K562 (cell line): Measurements from ENCODE around the gene UBE2A. TPM values are rescaled to one million over a fixed set of nuclear protein-coding genes. Genes with fewer than 3 reads are reported as not detected.
A peak's percentile ranks its signal among the peaks of the same experiment; 100 is the strongest.

ENCODE experiments used
- ATAC-seq: fragments of 200-7000 bp; cut with Tn5 transposase; 3 replicates; pipeline ENCODE4 v1.9.1; 2020; ENCODE audit warnings: moderate library complexity
- BruUV-seq: library from RNA; stranded (reverse); fragments of 400-500 nt; replicated peaks from 2 replicates; lab custom pipeline; 2021; lab: Mats Ljungman, UMichigan
- CTCF ChIA-PET: fragments of 300-600 bp; formaldehyde crosslinking; extraction: SDS; loops from one replicate; lab custom pipeline; 2021; ENCODE audit warnings: low intra/inter-chr PET ratio; lab: Yijun Ruan, JAX
- POLR2A ChIA-PET: fragments of 300-600, 350-650 bp; sonication (Branson Sonifier 250); formaldehyde crosslinking; extraction: SDS; loops from one replicate; lab custom pipeline; 2021; ENCODE audit warnings: antibody characterized with exemption, inconsistent platforms; lab: Yijun Ruan, JAX
- DNase-seq, 4 experiments: peaks; one replicate each; pipeline versions ENCODE4 v3.0.0 to v3.0.0-alpha.2; 2011 to 2018; ENCODE audit warnings: low spot score in 3 of 4, mixed read lengths in 3 of 4; ENCODE audit errors: extremely low read depth in 1 of 4
- FAIRE-seq: peaks from 2 replicates; lab custom pipeline; 2011; peaks lifted over from hg19 to GRCh38; lab: Jason Lieb, UNC
- H2AFZ ChIP-seq: 2 replicates; pipeline ENCODE4 v1.6.0; 2011; ENCODE audit warnings: low read depth, low read length, control low read depth, inconsistent platforms
- H3K27ac ChIP-seq: fragments of 200-600 bp; 3 replicates; pipeline ENCODE4 v1.8.0; 2011; ENCODE audit warnings: low read depth, mild to moderate bottlenecking, control low read depth, inconsistent platforms, low read length, moderate library complexity, mixed read lengths; ENCODE audit errors: extremely low read depth
- H3K27me3 ChIP-seq, 2 experiments: fragments of 300-600 bp in 1 of 2; 2 replicates in 1 of 2; 3 replicates in 1 of 2; pipeline versions ENCODE4 v1.6.0 to v1.8.0; 2011; ENCODE audit warnings: inconsistent platforms in 2 of 2, low read length in 2 of 2, mild to moderate bottlenecking in 1 of 2, mixed read lengths in 1 of 2, moderate library complexity in 1 of 2; ENCODE audit not compliant: control insufficient read depth in 2 of 2, insufficient read depth in 2 of 2
- H3K36me3 ChIP-seq: fragments of 300-600 bp; 3 replicates; pipeline ENCODE4 v1.8.0; 2011; ENCODE audit warnings: mild to moderate bottlenecking, low read length, inconsistent platforms; ENCODE audit not compliant: control insufficient read depth, insufficient read depth
- H3K4me1 ChIP-seq, 2 experiments: fragments of 200-600 bp in 1 of 2; replicated peaks in 1 of 2; 2 replicates in 1 of 2; 3 replicates in 1 of 2; pipeline versions ENCODE4 v1.5.1 to v1.8.0; 2011; ENCODE audit warnings: inconsistent platforms in 2 of 2, low read length in 2 of 2, mild to moderate bottlenecking in 1 of 2, mixed read lengths in 1 of 2, moderate library complexity in 1 of 2; ENCODE audit not compliant: control insufficient read depth in 2 of 2, insufficient read depth in 2 of 2
- H3K4me2 ChIP-seq: 2 replicates; pipeline ENCODE4 v1.6.1; 2011; ENCODE audit warnings: low read length, control low read depth, inconsistent platforms, mixed read lengths; ENCODE audit not compliant: insufficient read depth
- H3K4me3 ChIP-seq: fragments of 200-600 bp; sonication (generic), shearing (Covaris generic); 2 replicates; pipeline ENCODE4 v1.5.1; 2016; ENCODE audit warnings: control low read depth, inconsistent platforms
- H3K79me2 ChIP-seq: fragments of 200-600 bp; 3 replicates; pipeline ENCODE4 v1.8.0; 2011; ENCODE audit warnings: low read length, inconsistent platforms; ENCODE audit not compliant: control insufficient read depth, insufficient read depth
- H3K9ac ChIP-seq, 2 experiments: 2 replicates each; pipeline versions ENCODE4 v1.6.0 to v1.6.1; 2011; ENCODE audit warnings: low read depth in 2 of 2, low read length in 2 of 2, control low read depth in 1 of 2, inconsistent platforms in 1 of 2, mild to moderate bottlenecking in 1 of 2, mixed read lengths in 1 of 2; ENCODE audit not compliant: insufficient read depth in 1 of 2
- H3K9me1 ChIP-seq: one replicate; pipeline ENCODE4 v1.6.0; 2011; ENCODE audit warnings: inconsistent platforms, mild to moderate bottlenecking, low read length, moderate library complexity; ENCODE audit not compliant: control insufficient read depth, insufficient read depth
- H3K9me3 ChIP-seq: replicated peaks from 2 replicates; pipeline ENCODE4 v1.5.1; 2011; ENCODE audit warnings: low read depth, low read length, inconsistent platforms; ENCODE audit not compliant: control insufficient read depth, insufficient read depth
- H4K20me1 ChIP-seq: replicated peaks from 2 replicates; pipeline ENCODE4 v1.6.1; 2011; ENCODE audit warnings: low read length, inconsistent platforms, mixed read lengths; ENCODE audit not compliant: control insufficient read depth, insufficient read depth
- JUNB ChIP-seq: fragments of 450-650 bp; formaldehyde crosslinking; conservative IDR thresholded peaks from 2 replicates; pipeline ENCODE4 v1.4.0; 2020; ENCODE audit warnings: mild to moderate bottlenecking
- LCOR ChIP-seq: sonication (generic); formaldehyde crosslinking; IDR thresholded peaks from 2 replicates; pipeline ENCODE4 v1.8.0; 2022; ENCODE audit warnings: mild to moderate bottlenecking, missing genetic modification reagents
- NBN ChIP-seq: fragments of 450-650 bp; IDR thresholded peaks from 2 replicates; pipeline ENCODE4 v1.6.1; 2016; ENCODE audit warnings: low read depth, mild to moderate bottlenecking
- NR2C1 ChIP-seq, 2 experiments: fragments of 450-650 bp; IDR thresholded peaks; 2 replicates each; pipeline ENCODE4 v1.6.1; 2017; ENCODE audit warnings: mild to moderate bottlenecking in 2 of 2, antibody characterized with exemption in 1 of 2, inconsistent platforms in 1 of 2, missing compliant biosample characterization in 1 of 2, missing genetic modification characterization in 1 of 2
- NR2C2 ChIP-seq, 2 experiments: fragments of 200-800 bp in 1 of 2; sonication (Bioruptor generic) in 1 of 2; sonication (generic) in 1 of 2; formaldehyde crosslinking in 1 of 2; IDR thresholded peaks; 2 replicates each; pipeline versions ENCODE4 v1.6.1 to v1.8.0; 2016 to 2022; ENCODE audit warnings: mild to moderate bottlenecking in 1 of 2, missing compliant biosample characterization in 1 of 2, missing genetic modification characterization in 1 of 2, missing genetic modification reagents in 1 of 2
- RFX5 ChIP-seq: IDR thresholded peaks from 2 replicates; pipeline ENCODE4 v1.6.1; 2011; ENCODE audit warnings: low read depth, mild to moderate bottlenecking, improper control_type of control experiment, low read length
- SP2 ChIP-seq: IDR thresholded peaks from 2 replicates; pipeline ENCODE4 v1.6.1; 2011; ENCODE audit warnings: mild to moderate bottlenecking, low read depth, low read length, moderate library complexity; ENCODE audit not compliant: poor library complexity, severe bottlenecking; ENCODE audit errors: extremely low read depth
- SPI1 ChIP-seq: IDR thresholded peaks from 2 replicates; pipeline ENCODE4 v1.6.1; 2011; ENCODE audit warnings: low read depth, low read length, control low read depth, borderline replicate concordance
- ZNF224 ChIP-seq: sonication (generic); formaldehyde crosslinking; IDR thresholded peaks from 2 replicates; pipeline ENCODE4 v1.8.0; 2022; ENCODE audit warnings: mild to moderate bottlenecking, missing genetic modification reagents
- ZNF282 ChIP-seq: sonication (generic); formaldehyde crosslinking; IDR thresholded peaks from 2 replicates; pipeline ENCODE4 v1.8.1; 2023; ENCODE audit warnings: missing genetic modification reagents
- ZNF354B ChIP-seq: fragments of 250-450 bp; sonication (Bioruptor Pico); IDR thresholded peaks from 2 replicates; pipeline ENCODE4 v1.4.0; 2020
- ZNF830 ChIP-seq: fragments of 250-450 bp; sonication (Bioruptor Pico); IDR thresholded peaks from 2 replicates; pipeline ENCODE4 v1.5.0; 2021; ENCODE audit warnings: mild to moderate bottlenecking
- WGBS: fragments of 100-300 bp; shearing (Covaris generic); methylation state at CpG from one replicate; pipeline ENCODE4 v1.1.6; 2016; ENCODE audit warnings: low coverage, mixed read lengths; ENCODE audit not compliant: insufficient coverage; ENCODE audit errors: missing lambda C conversion rate; 5-methylcytosine and 5-hydroxymethylcytosine counted together
- in situ Hi-C: fragments of 300-500 bp; cut with MboI; formaldehyde crosslinking; loops from 4 replicates; pipeline ENCODE4 v1.15.0; 2018; ENCODE audit warnings: inconsistent platforms, mixed read lengths
- intact Hi-C: fragments of 100-400 bp; cut with micrococcal nuclease; formaldehyde crosslinking; loops from 2 replicates; pipeline ENCODE4 v1.14.2; 2022
- polyA plus RNA-seq, 8 experiments: library from polyadenylated mRNA; depleted of rRNA in 4 of 8; stranded (reverse) in 5 of 8; unstranded in 3 of 8; fragments of >200 nt; fragmentation: Nextera tagmentation in 2 of 8; fragmentation: Illumina TruSeq in 1 of 8; extraction: Ambion mirVana in 2 of 8; extraction: Trizol in 1 of 8; gene quantifications; 2 replicates each; pipeline versions ENCODE4 v1.2.1 to v1.2.3, GENCODE V29; 2011 to 2014; ENCODE audit warnings: inconsistent platforms in 1 of 8, missing spikeins in 1 of 8
- total RNA-seq, 7 experiments: library from RNA; depleted of rRNA in 6 of 7; stranded (reverse); fragments of >200 nt in 6 of 7; fragmentation: Illumina TruSeq in 2 of 7; extraction: Trizol in 2 of 7; gene quantifications; 2 replicates each; pipeline versions ENCODE4 v1.2.1 to v1.2.3, GENCODE V29; 2011 to 2021; ENCODE audit warnings: low replicate concordance in 1 of 7
- TF ChIP-seq, protein P1 (sequence below): sonication (generic); formaldehyde crosslinking; IDR thresholded peaks from 2 replicates; pipeline ENCODE4 v1.8.1; 2023; ENCODE audit warnings: mild to moderate bottlenecking, missing genetic modification reagents
- TF ChIP-seq, protein P2 (sequence below): fragments of 250-450 bp; sonication (Bioruptor Pico); IDR thresholded peaks from 2 replicates; pipeline ENCODE4 v1.8.0; 2022; ENCODE audit warnings: inconsistent platforms, mild to moderate bottlenecking, moderate library complexity, borderline replicate concordance
- TF ChIP-seq, protein P3 (sequence below), 3 experiments: fragments of 200-800 bp in 1 of 3; sonication (Bioruptor generic) in 1 of 3; sonication (generic) in 1 of 3; formaldehyde crosslinking in 1 of 3; IDR thresholded peaks; 2 replicates each; pipeline versions ENCODE4 v1.6.1 to v1.8.0; 2016 to 2022; ENCODE audit warnings: mild to moderate bottlenecking in 2 of 3, missing compliant biosample characterization in 2 of 3, missing genetic modification characterization in 2 of 3, missing genetic modification reagents in 1 of 3
- TF ChIP-seq, protein P4 (sequence below): fragments of 450-650 bp; formaldehyde crosslinking; IDR thresholded peaks from 2 replicates; pipeline ENCODE4 v1.4.0; 2020; ENCODE audit warnings: mild to moderate bottlenecking, mixed read lengths

Gene UBE2A
- total and polyA plus RNA-seq, 9 of the 15 experiments (the other 6 are each of a cell fraction or from before 2014, with no cell fraction given): 21.6 to 87.6 (median 47.8) TPM

DNA sequence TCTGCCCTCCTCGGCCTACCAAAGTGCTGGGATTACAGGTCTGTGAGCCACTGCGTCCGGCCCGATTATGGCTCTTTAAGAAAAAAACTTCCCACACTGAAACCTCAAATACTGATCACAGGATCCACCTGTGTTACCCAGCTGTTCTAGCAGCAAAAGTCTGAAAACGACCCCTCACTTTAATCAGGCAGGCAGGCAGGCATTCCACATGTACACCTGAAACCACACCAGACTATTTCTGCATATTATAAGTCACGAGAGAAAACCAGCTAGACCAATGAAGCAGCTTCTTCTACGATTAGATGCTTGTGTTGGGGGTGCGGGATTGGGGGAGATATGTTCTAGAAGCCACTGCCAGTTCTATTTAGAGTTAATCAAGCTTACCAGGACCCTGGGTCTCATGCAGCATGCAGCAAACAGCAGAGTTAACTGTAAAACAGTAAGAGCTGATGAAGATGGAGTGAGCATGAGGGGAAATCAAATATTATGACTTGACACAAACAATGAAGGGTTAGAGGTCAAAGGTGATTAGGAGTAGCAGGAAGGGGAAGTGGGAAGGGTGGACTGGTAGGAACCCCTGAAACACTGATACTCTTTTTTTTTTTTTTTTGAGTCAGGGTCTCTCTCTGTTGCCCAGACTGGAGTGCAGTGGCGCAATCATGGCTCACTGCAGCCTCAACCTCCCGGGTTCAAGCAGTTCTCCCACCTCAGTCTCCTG is 50.7 kb downstream of the UBE2A start:
- WGBS: 88% methylated on average over 6 of the region's 10 CpGs
- ATAC-seq: no peak
- in situ Hi-C loops: no loop called here
- Histone ChIP-seq H3K9ac (no peak overlapping the region), H4K20me1 (no peaks in the 10 kb centered on the region), H3K4me3 (no peak overlapping the region), H3K27me3 (no peaks in the 10 kb centered on the region), H3K79me2 (no peaks in the 10 kb centered on the region), H2AFZ (no peak overlapping the region), H3K9me3 (no peaks in the 10 kb centered on the region), H3K27ac (no peak overlapping the region), H3K4me1 (no peaks in the 10 kb centered on the region), H3K9me1 (no peaks in the 10 kb centered on the region), H3K36me3 (peaks cover 12% of the 10 kb centered on the region; the same call in 2 of the 3 replicates), H3K4me2 (no peak overlapping the region)
- FAIRE-seq: no peak
- intact Hi-C loops: no loop called here
- ChIA-PET CTCF (no interaction called here), POLR2A (interaction anchor here (0.6 kb wide), 1 partner anchor 207 kb away, joined by 3 read pairs; no protein-coding TSS in a partner anchor)
- DNase-seq: no peak
- no TSS peak for BruUV-seq
- TF ChIP-seq ZNF224 (CRISPR knock-in tag) (no peak), SP2 (no peak), ZNF830 (no peak), LCOR (no peak), RFX5 (no peak), ZNF282 (CRISPR knock-in tag) (no peak), ZNF354B (CRISPR knock-in tag) (no peak), SPI1 (peak; percentile 7; the same call in 1 of the 2 replicates), NR2C1 (IDR thresholded peaks at IDR 0.05) (peak; percentile 37; the same call in 1 of the 2 replicates), NR2C1 (tag; IDR thresholded peaks at IDR 0.05) (peak; percentile 46), JUNB (CRISPR knock-in tag) (no peak), NBN (no peak), NR2C2 (CRISPR knock-in tag; IDR thresholded peaks at IDR 0.05) (no peak), NR2C2 (tag; IDR thresholded peaks at IDR 0.05) (0 out of 2 replicates have a peak, but pooled peaks have one; percentile 21)
- TF ChIP-seq, protein P1, sequence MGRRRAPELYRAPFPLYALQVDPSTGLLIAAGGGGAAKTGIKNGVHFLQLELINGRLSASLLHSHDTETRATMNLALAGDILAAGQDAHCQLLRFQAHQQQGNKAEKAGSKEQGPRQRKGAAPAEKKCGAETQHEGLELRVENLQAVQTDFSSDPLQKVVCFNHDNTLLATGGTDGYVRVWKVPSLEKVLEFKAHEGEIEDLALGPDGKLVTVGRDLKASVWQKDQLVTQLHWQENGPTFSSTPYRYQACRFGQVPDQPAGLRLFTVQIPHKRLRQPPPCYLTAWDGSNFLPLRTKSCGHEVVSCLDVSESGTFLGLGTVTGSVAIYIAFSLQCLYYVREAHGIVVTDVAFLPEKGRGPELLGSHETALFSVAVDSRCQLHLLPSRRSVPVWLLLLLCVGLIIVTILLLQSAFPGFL (CRISPR knock-in tag): no peak
- TF ChIP-seq, protein P2, sequence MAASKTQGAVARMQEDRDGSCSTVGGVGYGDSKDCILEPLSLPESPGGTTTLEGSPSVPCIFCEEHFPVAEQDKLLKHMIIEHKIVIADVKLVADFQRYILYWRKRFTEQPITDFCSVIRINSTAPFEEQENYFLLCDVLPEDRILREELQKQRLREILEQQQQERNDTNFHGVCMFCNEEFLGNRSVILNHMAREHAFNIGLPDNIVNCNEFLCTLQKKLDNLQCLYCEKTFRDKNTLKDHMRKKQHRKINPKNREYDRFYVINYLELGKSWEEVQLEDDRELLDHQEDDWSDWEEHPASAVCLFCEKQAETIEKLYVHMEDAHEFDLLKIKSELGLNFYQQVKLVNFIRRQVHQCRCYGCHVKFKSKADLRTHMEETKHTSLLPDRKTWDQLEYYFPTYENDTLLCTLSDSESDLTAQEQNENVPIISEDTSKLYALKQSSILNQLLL (CRISPR knock-in tag): no peak
- TF ChIP-seq, protein P3, sequence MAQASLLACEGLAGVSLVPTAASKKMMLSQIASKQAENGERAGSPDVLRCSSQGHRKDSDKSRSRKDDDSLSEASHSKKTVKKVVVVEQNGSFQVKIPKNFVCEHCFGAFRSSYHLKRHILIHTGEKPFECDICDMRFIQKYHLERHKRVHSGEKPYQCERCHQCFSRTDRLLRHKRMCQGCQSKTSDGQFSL (CRISPR knock-in tag; IDR thresholded peaks at IDR 0.05): no peak
- TF ChIP-seq, protein P3 (tag; IDR thresholded peaks at IDR 0.05): no peak
- TF ChIP-seq, protein P4, sequence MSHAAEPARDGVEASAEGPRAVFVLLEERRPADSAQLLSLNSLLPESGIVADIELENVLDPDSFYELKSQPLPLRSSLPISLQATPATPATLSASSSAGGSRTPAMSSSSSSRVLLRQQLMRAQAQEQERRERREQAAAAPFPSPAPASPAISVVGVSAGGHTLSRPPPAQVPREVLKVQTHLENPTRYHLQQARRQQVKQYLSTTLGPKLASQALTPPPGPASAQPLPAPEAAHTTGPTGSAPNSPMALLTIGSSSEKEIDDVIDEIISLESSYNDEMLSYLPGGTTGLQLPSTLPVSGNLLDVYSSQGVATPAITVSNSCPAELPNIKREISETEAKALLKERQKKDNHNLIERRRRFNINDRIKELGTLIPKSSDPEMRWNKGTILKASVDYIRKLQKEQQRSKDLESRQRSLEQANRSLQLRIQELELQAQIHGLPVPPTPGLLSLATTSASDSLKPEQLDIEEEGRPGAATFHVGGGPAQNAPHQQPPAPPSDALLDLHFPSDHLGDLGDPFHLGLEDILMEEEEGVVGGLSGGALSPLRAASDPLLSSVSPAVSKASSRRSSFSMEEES (CRISPR knock-in tag): no peak
